Measurements from ENCODE around the gene SERPIND1.

The SERPIND1 gene

GRCh38 chr22:20834725-20835124, 60.8 kb downstream of the SERPIND1 start:
- no peak overlapping the region for H3K4me3 ChIP-seq (ENCODE audit: low read depth, low read length)
- no peak for DNase-seq (ENCODE audit: low read depth)

Measured in skeletal muscle cell (primary cell).